Activated CD4-positive, alpha-beta T cell treated with anti-CD3 and anti-CD28 coated beads for 4 hours (primary cell): ENCODE results near the gene TSPAN13.
"Not testable (repeated sequence)": the region's sequence is repeated elsewhere in the genome, so short reads cannot be mapped to it uniquely, and the experiment has no call there.

ENCODE experiments used
- DNase-seq, 2 donors: peaks; one replicate each; pipeline ENCODE4 v3.0.0-alpha.2; 2020

The TSPAN13 gene

GRCh38 chr7:16741676-16742075, 11.9 kb upstream of the TSPAN13 start:
- no peak for DNase-seq

GRCh38 chr7:16742547-16742946, 11.0 kb upstream of the TSPAN13 start:
- no peak for DNase-seq

GRCh38 chr7:16743236-16743635, 10.3 kb upstream of the TSPAN13 start:
- no peak for DNase-seq

- DNase-seq = no peak
Measured at GRCh38 chr7:16744518-16745250, 8.9 kb upstream of the TSPAN13 start.

- no peak for DNase-seq
Measured at GRCh38 chr7:16745645-16746044, 7.9 kb upstream of the TSPAN13 start.

DNA sequence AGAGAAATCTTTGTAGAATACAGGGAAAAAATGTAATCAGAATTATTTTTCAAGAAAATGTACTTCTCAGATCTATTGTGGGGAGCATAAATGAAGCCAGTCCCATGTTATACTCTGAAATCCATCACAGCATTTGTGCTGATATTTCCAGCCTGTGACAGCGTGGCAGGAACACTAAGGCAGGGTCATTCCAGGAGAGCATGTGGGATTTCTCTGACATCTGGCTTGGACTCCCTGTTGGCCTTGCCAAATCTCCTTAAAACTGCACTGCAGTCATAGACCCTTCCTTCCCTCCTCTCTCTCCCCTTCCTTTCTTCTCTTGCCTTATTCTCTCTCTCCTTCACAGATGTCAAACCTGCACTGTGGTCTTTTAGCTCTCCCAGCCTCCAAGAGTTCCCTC, 6.5 kb upstream of the TSPAN13 start:
- no peak for DNase-seq

- DNase-seq = peak in 1 of 2 donors; percentile 2
Measured at GRCh38 chr7:16753932-16754855, 639 bp downstream of the TSPAN13 start.

DNA sequence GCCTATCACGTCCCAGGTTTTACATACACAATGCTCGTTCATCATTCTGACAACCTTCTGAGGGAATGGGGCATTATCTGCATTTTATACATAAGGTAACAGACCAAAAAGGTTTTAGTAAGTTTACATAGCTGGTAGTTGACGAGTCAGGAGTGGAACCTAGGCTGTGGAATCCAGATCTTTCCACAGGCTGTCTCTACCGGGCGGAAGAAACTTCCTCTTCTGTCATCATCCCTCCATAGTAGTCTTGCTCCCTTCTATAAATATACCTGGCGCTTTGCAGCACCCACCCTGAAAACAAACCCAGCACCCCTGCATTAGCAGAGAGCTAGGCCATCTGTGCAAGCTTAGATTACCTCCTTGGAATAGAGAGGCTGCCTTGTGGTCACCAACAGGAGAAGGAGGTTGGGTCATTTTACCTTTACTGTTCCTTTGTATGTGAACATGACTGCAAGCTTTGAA, 1.3 kb downstream of the TSPAN13 start:
- DNase-seq = no peak

GRCh38 chr7:16755397-16755796, 1.8 kb downstream of the TSPAN13 start:
- no peak for DNase-seq

GRCh38 chr7:16758036-16758435, 4.5 kb downstream of the TSPAN13 start:
- no peak for DNase-seq

GRCh38 chr7:16758631-16759611, 5.4 kb downstream of the TSPAN13 start:
- no peak for DNase-seq

- no peak for DNase-seq
Measured at GRCh38 chr7:16759840-16760239, 6.3 kb downstream of the TSPAN13 start.

DNA sequence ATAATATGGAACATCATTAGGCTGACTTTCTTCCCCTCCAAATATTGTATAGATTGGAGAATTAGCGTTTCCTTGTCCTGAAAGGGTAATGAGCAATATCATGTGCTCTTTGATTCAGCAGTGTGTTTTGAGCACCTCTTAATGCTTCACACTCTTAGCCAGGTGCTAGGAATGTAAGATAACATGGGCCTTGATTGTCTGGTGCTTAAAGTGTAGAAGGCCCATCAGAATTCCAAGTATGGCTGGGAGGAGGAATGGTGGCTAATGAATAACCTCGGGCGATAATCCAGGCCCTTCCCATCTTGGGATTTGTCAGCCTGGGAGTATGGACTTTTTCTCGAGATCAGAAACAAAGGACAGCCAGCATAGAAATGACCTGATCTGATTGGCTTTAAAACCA, 8.6 kb downstream of the TSPAN13 start:
- DNase-seq = no peak

DNA sequence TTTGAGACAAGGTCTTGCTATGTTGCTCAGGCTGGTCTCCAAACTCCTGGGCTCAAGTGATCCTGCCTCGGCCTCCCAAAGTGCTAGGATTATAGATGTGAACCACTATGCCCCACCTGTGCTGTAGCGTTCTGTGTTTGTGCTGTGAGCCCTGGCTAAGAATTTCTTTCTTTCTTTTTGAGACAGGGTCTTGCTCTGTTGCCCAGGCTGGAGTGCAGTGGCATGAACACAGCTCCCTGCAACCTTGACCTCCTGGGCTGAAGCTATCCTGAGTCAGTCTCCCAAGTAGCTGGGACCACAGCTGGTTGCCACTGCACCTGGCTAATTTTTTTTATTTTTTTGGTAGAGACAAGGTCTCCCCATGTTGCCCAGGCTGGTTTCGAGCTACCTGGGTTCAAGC, 11.4 kb downstream of the TSPAN13 start:
- DNase-seq = no peak

GRCh38 chr7:16765436-16765859, 11.9 kb downstream of the TSPAN13 start:
- no peak for DNase-seq

DNA sequence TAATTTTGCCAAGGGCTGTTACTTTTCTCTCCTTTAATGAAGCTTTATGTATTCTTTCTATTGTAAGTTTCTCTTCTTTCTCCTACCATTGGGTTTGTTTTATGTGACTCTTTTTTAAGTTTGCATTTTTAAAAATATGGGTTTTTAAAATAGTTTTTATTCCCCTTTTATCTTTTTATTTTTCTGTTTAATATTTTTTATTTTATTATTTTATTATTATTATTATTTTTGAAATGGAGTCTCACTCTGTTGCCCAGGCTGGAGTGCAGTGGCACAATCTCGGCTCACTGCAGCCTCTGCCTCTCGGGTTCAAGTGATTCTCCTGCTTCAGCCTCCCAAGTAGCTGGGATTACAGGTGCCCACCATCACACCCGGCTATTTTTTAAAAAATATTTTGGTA, 16.4 kb downstream of the TSPAN13 start:
- DNase-seq = not testable (repeated sequence)

DNA sequence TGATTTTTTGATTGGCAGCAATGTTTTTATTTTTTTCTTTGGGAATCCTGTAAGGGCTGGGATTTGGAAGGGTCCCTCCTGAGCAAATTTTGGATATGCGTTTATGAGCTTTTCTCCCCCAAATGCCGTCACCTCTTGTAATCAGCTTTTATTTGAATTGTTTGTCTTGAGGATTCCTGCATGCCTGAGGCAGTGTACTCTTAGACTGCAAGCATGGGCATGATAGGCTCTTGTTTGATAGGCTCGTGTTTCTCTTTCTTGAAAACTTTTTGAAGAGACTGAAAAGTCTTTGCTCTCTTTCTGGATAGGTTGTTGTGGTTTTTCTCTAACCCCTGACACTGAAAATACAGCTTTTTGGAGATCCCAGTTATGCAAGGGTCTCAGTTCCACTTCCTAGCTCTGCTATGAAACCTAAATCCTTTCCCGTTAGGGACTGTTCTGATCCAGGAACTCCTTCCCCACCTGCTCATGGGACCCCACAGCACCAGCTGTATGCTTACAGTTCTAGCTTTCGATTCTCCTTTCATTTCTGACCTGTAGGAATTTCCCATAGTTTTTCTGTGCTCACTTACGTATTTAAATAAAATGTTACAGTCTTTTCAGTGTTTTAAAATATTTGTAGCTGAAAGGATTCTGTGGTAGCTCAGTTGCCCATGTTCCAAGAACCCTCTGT, 17.2 kb downstream of the TSPAN13 start:
- no peak for DNase-seq

GRCh38 chr7:16773326-16773725, 19.8 kb downstream of the TSPAN13 start:
- DNase-seq = no peak

GRCh38 chr7:16773884-16774283, 20.3 kb downstream of the TSPAN13 start:
- no peak for DNase-seq

DNA sequence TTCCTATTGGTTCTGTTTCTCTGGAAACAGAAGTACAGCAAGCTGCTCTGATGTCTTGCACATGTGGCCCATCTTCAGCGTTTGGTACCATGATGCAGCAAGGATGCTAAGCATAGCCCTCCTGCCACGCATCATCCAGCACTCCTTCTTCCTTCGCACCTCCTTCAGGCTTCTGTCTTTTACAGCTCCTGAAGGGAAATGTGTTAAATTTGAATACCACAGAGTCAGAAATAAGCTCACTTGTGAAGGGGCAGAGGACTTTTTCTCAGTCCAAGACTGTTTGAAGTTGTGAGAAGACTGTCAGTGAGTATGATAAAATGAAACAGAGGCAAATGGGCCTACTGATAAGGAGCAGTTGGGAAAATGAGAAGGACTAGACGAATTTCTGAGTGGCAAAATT, 20.7 kb downstream of the TSPAN13 start:
- no peak for DNase-seq

- DNase-seq = no peak
Measured at GRCh38 chr7:16774986-16775385, 21.4 kb downstream of the TSPAN13 start.

- DNase-seq = no peak
Measured at GRCh38 chr7:16776053-16776452, 22.5 kb downstream of the TSPAN13 start.
